Activated CD4-positive, alpha-beta T cell treated with anti-CD3 and anti-CD28 coated beads for 24 hours (primary cell): ENCODE results near the gene AFAP1.

Source experiments
- DNase-seq, 2 donors: peaks; one replicate each; pipeline ENCODE4 v3.0.0-alpha.2; 2020; ENCODE audit warnings: low read depth in 2 of 2

AFAP1 gene

DNA sequence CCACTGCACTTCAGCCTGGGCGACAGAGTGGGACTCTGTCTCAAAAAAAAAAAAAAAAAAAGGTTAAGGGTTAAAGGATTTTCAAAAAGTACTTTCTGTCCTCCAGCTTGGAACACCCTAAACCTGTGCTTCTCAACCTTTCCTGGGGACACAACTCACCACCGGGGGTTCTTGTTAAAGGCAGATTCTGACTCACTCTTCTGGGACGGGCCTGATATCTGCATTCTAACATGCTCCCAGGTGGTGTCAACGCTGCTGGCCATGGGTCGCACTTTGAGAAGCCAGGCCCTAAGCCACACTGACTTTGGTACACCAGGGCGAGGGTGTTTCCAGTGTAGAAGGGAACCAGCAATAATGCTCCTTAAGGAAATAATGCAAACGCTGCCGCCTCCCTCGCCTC is 46.1 kb downstream of the AFAP1 start:
- DNase-seq: no peak

GRCh38 chr4:7892212-7893019 is 47.2 kb downstream of the AFAP1 start:
- no peak for DNase-seq

- DNase-seq: no peak
These were observed 48.8 kb downstream of the AFAP1 start for GRCh38 chr4:7890635-7891393.

DNA sequence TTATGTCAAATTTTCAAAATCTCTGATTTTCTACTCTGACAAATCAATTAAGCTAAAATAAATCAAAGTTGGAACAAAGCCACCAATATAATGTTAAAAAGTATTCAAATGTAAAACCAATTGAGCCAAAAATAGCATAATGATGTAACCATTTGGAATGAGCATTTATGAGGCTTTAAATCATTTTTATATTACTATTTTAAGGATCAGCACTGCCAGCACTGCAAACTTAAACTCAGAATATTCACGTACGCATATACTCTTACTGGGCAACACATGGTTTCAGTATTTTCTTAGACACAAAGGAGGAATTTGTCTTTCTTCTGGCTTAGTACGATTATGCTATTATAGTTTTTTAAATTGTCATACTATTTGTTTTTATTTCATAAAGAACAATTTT is 52.2 kb downstream of the AFAP1 start:
- no peak for DNase-seq

DNA sequence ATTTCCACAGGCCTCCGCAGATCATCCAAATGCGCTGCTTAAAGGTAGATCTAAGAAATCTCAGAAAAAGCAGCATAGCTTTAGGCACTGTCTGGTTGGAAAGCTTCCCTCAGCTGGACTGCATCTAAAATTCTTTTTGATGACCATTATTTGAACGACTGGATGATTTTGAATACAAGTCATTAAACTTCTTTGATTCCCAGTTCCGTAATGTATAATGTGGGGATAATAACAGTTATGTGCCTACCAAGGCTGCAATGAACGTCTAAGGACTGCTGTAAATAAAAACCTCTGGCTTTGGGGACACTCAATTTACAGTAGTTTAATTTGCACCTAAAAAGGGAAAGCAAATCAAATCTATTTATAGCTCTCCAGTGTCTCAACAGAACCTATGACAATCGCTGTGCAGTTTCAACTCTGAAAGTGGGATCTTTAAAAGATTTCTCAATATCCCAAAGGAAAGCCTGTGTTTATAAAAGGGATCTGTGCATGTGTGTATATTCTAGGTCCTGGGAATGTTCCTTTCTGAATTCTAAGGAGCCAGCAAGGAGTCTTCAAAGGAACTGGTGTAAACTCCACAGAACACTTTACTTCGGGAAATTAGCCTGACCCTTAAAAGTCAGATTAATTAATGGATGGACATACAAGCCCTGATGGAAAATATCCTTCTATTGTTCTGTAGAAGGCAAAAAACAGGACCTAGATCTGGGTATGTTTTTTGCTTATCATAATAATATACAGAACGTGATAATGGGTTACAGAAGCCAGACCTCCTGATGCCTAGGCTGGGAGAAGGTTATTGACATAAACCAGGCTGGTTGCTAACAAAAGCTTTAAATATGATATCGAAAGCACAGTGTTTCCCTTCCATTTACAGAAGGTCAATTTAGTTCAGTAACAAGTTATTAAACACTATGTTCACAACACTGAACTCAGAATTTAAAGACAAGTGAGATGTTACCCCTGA is 53.4 kb downstream of the AFAP1 start:
- DNase-seq: no peak

DNA sequence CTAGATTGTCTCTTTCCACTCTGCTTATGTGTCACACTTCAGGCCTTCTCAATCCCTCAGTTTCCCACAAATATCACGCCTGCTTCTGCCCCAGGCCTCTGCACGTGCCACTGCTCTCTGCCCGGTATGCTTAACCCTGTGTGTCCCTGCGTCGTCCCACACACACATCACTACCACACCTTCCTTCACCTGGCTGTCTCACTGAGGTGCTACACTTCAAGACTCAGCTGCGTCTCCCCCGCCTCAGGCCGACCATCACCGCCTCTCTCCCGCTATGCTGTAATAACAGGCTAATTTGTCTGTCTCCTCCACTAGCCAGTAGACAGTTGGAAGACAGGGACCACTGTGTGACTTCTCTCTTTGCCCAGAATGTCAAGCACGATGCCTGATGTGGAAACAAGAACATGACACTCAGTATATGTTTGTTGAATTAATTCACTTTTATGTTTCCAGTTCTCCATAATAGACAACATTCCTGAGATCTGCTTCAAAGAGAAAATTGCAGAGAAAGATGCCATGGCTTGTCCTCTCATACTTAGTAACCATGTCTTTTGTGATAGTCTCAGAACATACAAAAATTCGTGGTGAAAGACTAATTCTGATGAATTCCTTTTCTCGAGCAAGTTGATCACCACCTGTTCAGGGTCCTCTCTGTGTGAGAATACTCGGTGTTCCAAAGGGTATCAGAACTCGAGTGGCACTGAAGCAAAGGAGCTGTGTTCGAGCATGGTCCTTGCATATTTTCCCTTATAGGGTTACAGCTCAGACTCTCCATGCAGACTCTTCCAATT is 54.2 kb downstream of the AFAP1 start:
- no peak for DNase-seq

DNA sequence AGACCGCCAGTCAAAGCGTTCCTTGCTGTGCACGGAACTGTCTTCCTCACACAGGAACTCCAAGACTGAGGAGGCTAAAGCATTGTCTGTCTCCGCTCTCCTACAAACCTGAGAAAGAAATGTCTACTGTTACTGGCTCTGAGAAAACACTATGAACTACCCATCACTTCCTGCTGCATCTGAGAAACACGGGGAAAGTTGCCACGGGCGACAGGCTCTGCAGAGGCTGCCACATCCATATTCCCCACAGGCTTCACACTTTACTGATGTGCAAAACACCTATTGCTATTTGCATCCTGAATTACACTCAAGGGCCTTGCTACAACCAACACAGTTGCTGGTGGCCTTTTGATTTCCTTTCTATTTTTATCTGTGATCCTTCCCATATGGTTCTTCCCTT is 59.0 kb downstream of the AFAP1 start:
- no peak for DNase-seq

GRCh38 chr4:7879127-7879526 is 60.5 kb downstream of the AFAP1 start:
- DNase-seq: no peak

DNA sequence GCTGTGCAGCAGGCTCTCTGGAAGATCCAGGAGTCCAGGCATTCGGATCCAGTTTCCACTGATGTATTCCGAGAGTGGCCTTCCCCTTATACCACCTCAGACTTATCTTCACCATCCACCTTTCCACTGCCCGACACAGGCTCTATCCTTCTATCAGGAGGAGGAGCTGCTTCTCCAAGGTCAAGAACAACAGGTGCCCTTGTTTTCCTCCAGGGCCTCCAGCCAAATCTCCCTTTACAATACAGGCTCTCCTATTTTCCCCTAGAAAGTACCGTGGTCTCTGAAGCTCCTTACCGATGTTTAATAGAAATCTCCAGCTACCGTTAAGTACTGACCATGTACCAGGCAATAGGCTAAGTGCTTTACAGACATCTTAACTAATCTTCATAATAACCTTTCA is 61.3 kb downstream of the AFAP1 start:
- DNase-seq: no peak

- no peak for DNase-seq
These were observed 62.5 kb downstream of the AFAP1 start for GRCh38 chr4:7877176-7877575.

GRCh38 chr4:7876201-7876875 is 63.3 kb downstream of the AFAP1 start:
- no peak for DNase-seq

DNA sequence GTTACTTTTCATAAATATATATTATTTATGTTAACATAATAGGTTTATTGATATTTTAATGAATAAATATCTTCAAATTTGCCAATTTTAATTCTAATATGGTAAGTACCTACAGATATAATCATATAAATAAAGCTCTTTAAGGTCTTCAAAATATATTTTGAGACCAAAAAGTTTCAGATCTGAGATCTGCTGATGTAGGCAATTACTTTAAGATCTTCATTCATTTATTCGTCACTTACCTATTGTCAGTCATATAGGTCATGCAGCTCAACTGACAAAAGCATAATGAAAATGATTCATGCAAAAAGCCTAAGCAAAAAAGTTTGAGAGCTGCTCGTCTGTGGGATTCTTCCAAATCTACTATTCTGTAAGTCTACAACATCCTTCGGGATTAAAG is 64.8 kb downstream of the AFAP1 start:
- no peak for DNase-seq

DNA sequence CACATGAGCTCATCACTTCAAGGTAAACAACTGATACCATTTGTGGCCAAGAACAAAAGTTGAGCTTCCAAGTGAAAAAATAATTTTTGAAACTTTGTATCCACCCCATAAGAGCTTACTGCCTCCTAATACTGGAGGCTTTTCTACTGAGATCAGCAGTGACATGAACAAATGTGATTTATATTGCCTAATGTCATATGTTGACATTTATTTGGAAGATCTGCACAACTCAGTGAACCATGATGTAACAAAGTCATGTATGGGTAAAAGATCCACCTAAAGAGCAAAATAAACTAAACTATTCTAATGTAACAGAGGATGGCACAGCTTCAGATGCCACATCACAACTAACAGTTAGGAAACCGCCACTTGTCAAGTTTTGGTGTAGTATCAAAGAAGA is 65.8 kb downstream of the AFAP1 start:
- no peak for DNase-seq

- DNase-seq: no peak
These were observed 67.3 kb downstream of the AFAP1 start for GRCh38 chr4:7872264-7872771.

GRCh38 chr4:7871356-7871755 is 68.3 kb downstream of the AFAP1 start:
- DNase-seq: no peak

DNA sequence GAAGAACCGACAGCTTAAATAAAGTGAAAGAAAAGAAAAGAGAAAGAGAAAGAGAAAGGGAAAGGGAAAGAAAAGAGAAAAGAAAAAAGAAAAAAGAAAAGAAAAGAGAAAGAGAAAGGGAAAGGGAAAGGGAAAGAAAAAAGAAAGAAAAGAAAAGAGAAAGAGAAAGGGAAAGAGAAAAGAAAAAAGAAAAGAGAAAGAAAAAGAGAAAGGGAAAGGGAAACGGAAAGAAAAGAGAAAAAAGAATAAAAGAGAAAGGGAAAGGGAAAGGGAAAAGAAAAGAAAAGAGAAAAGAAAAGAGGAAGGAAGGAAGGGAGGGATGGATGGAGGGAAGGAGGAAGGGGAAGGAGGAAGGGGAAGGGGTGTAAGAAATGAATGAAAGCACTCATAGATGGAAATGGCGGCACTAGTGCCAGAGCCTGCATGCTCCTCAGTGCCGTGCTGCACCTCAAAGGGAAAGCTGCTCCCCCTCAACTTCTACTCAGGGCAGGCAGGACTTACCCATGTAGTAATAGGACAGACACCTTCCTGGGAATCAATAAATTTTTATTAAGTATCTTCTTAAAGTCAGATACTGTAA is 70.7 kb downstream of the AFAP1 start:
- DNase-seq: no peak

DNA sequence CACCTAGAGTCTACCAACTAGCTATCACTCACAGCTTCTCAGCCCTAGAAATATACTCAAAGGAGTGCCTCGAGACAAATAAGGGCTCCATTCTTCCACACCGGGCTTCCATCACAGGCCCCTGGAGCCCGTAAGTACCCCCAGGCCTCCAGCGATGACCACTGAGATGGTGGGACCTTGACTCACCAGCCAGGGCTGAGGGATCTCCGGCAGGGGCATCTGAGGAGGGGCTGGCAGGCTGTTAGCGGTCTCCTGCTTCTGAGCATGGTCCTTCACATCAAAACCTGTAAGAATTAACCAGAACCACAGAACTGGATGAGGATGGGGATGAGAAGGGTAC is 71.3 kb downstream of the AFAP1 start:
- no peak for DNase-seq

DNA sequence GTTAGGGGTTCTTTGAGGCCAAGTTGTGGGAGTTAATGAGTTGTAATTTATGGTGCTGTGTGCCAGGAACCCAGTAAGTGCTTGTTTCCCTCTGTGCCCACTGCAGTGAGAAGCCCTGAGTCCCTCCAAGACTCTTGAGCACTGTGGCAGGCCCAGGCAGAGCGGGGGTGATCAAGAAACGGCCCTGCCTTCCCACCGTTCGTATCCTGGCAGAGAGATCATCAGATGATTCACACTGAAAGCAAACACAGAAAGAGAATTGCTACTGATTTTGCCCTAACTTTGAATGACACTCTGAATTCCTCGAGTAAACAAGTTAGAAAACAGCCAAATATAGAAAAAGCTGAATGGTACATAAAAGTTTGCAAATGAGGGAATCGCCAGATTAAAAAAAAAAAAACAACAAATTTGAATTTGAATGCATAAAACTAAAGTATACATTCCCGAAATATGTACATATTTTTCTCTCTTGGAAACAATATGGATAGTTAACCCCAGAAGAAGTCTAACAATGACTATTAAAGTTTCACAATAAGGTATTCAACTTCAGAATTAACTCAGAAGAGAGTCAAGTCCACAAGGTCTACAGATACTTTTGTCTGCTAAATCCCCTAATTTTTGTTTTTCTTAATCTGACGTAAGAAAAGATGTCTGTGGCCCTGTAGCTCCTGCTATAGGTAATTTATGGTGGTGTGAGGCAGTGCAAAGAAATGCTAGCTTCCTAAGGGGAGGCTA is 71.8 kb downstream of the AFAP1 start:
- DNase-seq: no peak

GRCh38 chr4:7867191-7867590 is 72.5 kb downstream of the AFAP1 start:
- no peak for DNase-seq

DNA sequence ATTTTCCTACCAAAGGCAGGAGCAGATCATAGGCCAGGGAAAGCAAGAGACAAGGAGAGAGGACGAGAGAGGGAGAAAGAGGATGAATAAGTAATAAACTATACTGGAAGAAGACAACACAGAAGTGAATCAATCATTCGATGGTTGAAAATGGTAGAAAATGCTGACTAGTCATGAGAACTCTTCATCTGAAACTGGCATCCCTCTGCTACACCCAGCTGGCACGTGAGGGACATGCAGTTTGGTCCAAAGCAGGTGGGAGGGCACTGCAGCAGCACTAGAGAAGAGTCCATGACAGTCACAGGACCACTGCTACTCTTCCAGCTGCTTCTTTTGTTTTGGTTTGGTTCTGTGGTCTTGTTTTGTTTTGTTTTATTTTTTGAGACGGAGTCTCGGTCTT is 74.1 kb downstream of the AFAP1 start:
- DNase-seq: no peak
